H1 (cell line): Measurements from ENCODE around the gene SLC2A10. TPM values are rescaled to one million over a fixed set of nuclear protein-coding genes. Genes with fewer than 3 reads are reported as not detected.

Experiments used
- ATF2 ChIP-seq: IDR thresholded peaks from 2 replicates; pipeline ENCODE4 v1.6.1; 2012; ENCODE audit warnings: low read length, inconsistent platforms
- CREB1 ChIP-seq: IDR thresholded peaks from 2 replicates; pipeline ENCODE4 v1.6.1; 2012; ENCODE audit warnings: inconsistent platforms
- GABPA ChIP-seq: IDR thresholded peaks from 2 replicates; pipeline ENCODE4 v1.6.1; 2011; ENCODE audit warnings: mild to moderate bottlenecking, low read length, moderate library complexity, borderline replicate concordance; ENCODE audit not compliant: insufficient read depth
- GTF2F1 ChIP-seq: IDR thresholded peaks from 2 replicates; pipeline ENCODE4 v1.6.1; 2012; ENCODE audit warnings: low read depth, low read length, improper control_type of control experiment, borderline replicate concordance
- KDM4A ChIP-seq: IDR thresholded peaks from one replicate; pipeline ENCODE4 v1.7.1; 2012; ENCODE audit warnings: low read depth, mild to moderate bottlenecking, moderate library complexity, low read length, inconsistent platforms; ENCODE audit not compliant: severe bottlenecking
- PHF8 ChIP-seq: fragments of 200-600 bp; sonication (generic); conservative IDR thresholded peaks from 2 replicates; pipeline ENCODE4 v1.7.1; 2012; ENCODE audit warnings: low read depth, mild to moderate bottlenecking, inconsistent platforms, low read length, moderate library complexity
- SIN3A ChIP-seq, 2 experiments: IDR thresholded peaks in 1 of 2; conservative IDR thresholded peaks in 1 of 2; 2 replicates each; pipeline ENCODE4 v1.6.1; 2011 to 2012; ENCODE audit warnings: low read length in 2 of 2, improper control_type of control experiment in 1 of 2, low read depth in 1 of 2, mild to moderate bottlenecking in 1 of 2
- SIRT6 ChIP-seq: IDR thresholded peaks from one replicate; pipeline ENCODE4 v1.7.1; 2012; ENCODE audit warnings: low read length, inconsistent platforms
- SIX5 ChIP-seq: IDR thresholded peaks from 2 replicates; pipeline ENCODE4 v1.6.1; 2011; ENCODE audit warnings: mild to moderate bottlenecking, low read depth, low read length
- SP4 ChIP-seq: IDR thresholded peaks from 2 replicates; pipeline ENCODE4 v1.6.1; 2012; ENCODE audit warnings: low read length, inconsistent platforms
- SRF ChIP-seq: IDR thresholded peaks from 2 replicates; pipeline ENCODE4 v1.6.1; 2011; ENCODE audit warnings: mild to moderate bottlenecking, low read depth, low read length, moderate library complexity
- SUZ12 ChIP-seq: fragments of 200-600 bp; sonication (generic); IDR thresholded peaks from 2 replicates; pipeline ENCODE4 v1.6.1; 2012; ENCODE audit warnings: mild to moderate bottlenecking, inconsistent platforms, low read length, moderate library complexity, mixed read lengths
- polyA plus RNA-seq, 7 experiments: library from polyadenylated mRNA; depleted of rRNA in 3 of 7; stranded (reverse) in 5 of 7; unstranded in 2 of 7; fragments of >200 nt in 5 of 7; fragments of 200-250 nt in 2 of 7; gene quantifications; 1 replicate in 5 of 7; 2 replicates in 1 of 7; 4 replicates in 1 of 7; pipeline versions ENCODE4 v1.2.1 to v1.2.3, GENCODE V29; 2011 to 2013; ENCODE audit warnings: missing spikeins in 2 of 7, mixed read lengths in 2 of 7
- total RNA-seq: library from RNA; stranded (reverse); fragmentation: NEBNext Ultra II Directional; extraction: Animal tissue kit (Norgen Biotek cat#: 25700); gene quantifications from 2 replicates; pipeline ENCODE4 v1.2.1, GENCODE V29; 2021

The SLC2A10 gene
- total and polyA plus RNA-seq, 2 of the 8 experiments (the other 6 are each of a cell fraction or from before 2014, with no cell fraction given) = 9.0 to 9.7 TPM

GRCh38 chr20:46688151-46689081, 21.0 kb upstream of the SLC2A10 start (continued):
- TF ChIP-seq GABPA = no peak
- no peak for TF ChIP-seq SRF
- TF ChIP-seq PHF8 = no peak
- TF ChIP-seq SIX5 = no peak
- TF ChIP-seq SIRT6 = no peak
- TF ChIP-seq SIN3A (conservative IDR thresholded peaks at IDR 0.05 in 1 of 2, IDR thresholded peaks at IDR 0.05 in 1 of 2; ENCODE audit: low read depth in 1 of 2, low read length in 2 of 2) = no peak
- no peak for TF ChIP-seq SUZ12
- TF ChIP-seq CREB1 = no peak
- TF ChIP-seq KDM4A = no peak
- TF ChIP-seq GTF2F1 = no peak
- TF ChIP-seq SP4 = no peak
- TF ChIP-seq ATF2 = no peak
